ENCODE data around the gene CDRT4.
A peak's percentile ranks its signal among the peaks of the same experiment; 100 is the strongest.

The CDRT4 gene

GRCh38 chr17:15399443-15399842 lies 68.0 kb downstream of the CDRT4 start:
- Histone ChIP-seq H3K36me3 (ENCODE audit: insufficient read depth, low read length) (no peaks in the 10 kb centered on the region), H3K27ac (ENCODE audit: low read depth, low read length) (no peak overlapping the region), H3K9ac (ENCODE audit: low read length) (no peak overlapping the region), H3K9me3 (ENCODE audit: low read length) (no peaks in the 10 kb centered on the region), H3K4me3 (ENCODE audit: low read depth in 1 of 2, low read length in 2 of 2) (no peak overlapping the region), H3K4me1 (ENCODE audit: insufficient read depth, low read length) (peaks cover 35% of the 10 kb centered on the region), H3K27me3 (ENCODE audit: control insufficient read depth in 1 of 2, insufficient read depth in 2 of 2, low read length in 2 of 2) (no peaks in the 10 kb centered on the region)

GRCh38 chr17:15398736-15399331 lies 68.6 kb downstream of the CDRT4 start:
- Histone ChIP-seq H3K27ac (ENCODE audit: low read depth, low read length) (peak overlapping the region; percentile 10), H3K4me1 (ENCODE audit: insufficient read depth, low read length) (peaks cover 30% of the 10 kb centered on the region), H3K9ac (ENCODE audit: low read length) (no peak overlapping the region)

GRCh38 chr17:15398291-15398690 lies 69.1 kb downstream of the CDRT4 start:
- Histone ChIP-seq H3K9me3 (ENCODE audit: low read length) (no peaks in the 10 kb centered on the region), H3K27me3 (ENCODE audit: control insufficient read depth in 1 of 2, insufficient read depth in 2 of 2, low read length in 2 of 2) (no peaks in the 10 kb centered on the region), H3K9ac (ENCODE audit: low read length) (no peak overlapping the region), H3K27ac (ENCODE audit: low read depth, low read length) (no peak overlapping the region), H3K4me1 (ENCODE audit: insufficient read depth, low read length) (peaks cover 24% of the 10 kb centered on the region), H3K4me3 (ENCODE audit: low read depth in 1 of 2, low read length in 2 of 2) (peak overlapping the region in 1 of 2 donors; percentile 9), H3K36me3 (ENCODE audit: insufficient read depth, low read length) (no peaks in the 10 kb centered on the region)

More at GRCh38 chr17:15398736-15399331, 68.6 kb downstream of the CDRT4 start:
- Histone ChIP-seq H3K27me3 (ENCODE audit: control insufficient read depth in 1 of 2, insufficient read depth in 2 of 2, low read length in 2 of 2) (no peaks in the 10 kb centered on the region), H3K9me3 (ENCODE audit: low read length) (no peaks in the 10 kb centered on the region), H3K4me3 (ENCODE audit: low read depth in 1 of 2, low read length in 2 of 2) (no peak overlapping the region), H3K36me3 (ENCODE audit: insufficient read depth, low read length) (no peaks in the 10 kb centered on the region)

GRCh38 chr17:15397620-15398019 lies 69.8 kb downstream of the CDRT4 start:
- H3K36me3 ChIP-seq (ENCODE audit: insufficient read depth, low read length), result no peaks in the 10 kb centered on the region
- H3K4me3 ChIP-seq (ENCODE audit: low read depth in 1 of 2, low read length in 2 of 2), result no peak overlapping the region
- no peaks in the 10 kb centered on the region for H3K9me3 ChIP-seq (ENCODE audit: low read length)
- H3K27me3 ChIP-seq (ENCODE audit: control insufficient read depth in 1 of 2, insufficient read depth in 2 of 2, low read length in 2 of 2), result no peaks in the 10 kb centered on the region
- no peak overlapping the region for H3K27ac ChIP-seq (ENCODE audit: low read depth, low read length)
- peaks cover 22% of the 10 kb centered on the region for H3K4me1 ChIP-seq (ENCODE audit: insufficient read depth, low read length)
- H3K9ac ChIP-seq (ENCODE audit: low read length), result no peak overlapping the region

- Histone ChIP-seq H3K9ac (ENCODE audit: low read length) (no peak overlapping the region), H3K4me1 (ENCODE audit: insufficient read depth, low read length) (peaks cover 26% of the 10 kb centered on the region), H3K9me3 (ENCODE audit: low read length) (no peaks in the 10 kb centered on the region), H3K27me3 (ENCODE audit: control insufficient read depth in 1 of 2, insufficient read depth in 2 of 2, low read length in 2 of 2) (no peaks in the 10 kb centered on the region), H3K27ac (ENCODE audit: low read depth, low read length) (no peak overlapping the region), H3K4me3 (ENCODE audit: low read depth in 1 of 2, low read length in 2 of 2) (no peak overlapping the region), H3K36me3 (ENCODE audit: insufficient read depth, low read length) (no peaks in the 10 kb centered on the region)
Measured at GRCh38 chr17:15395091-15395490, 72.3 kb downstream of the CDRT4 start.

GRCh38 chr17:15393414-15393813 lies 74.0 kb downstream of the CDRT4 start:
- Histone ChIP-seq H3K9ac (ENCODE audit: low read length) (no peak overlapping the region), H3K4me3 (ENCODE audit: low read depth in 1 of 2, low read length in 2 of 2) (no peak overlapping the region), H3K27ac (ENCODE audit: low read depth, low read length) (peak overlapping the region; percentile 43), H3K4me1 (ENCODE audit: insufficient read depth, low read length) (peaks cover 19% of the 10 kb centered on the region), H3K36me3 (ENCODE audit: insufficient read depth, low read length) (no peaks in the 10 kb centered on the region), H3K27me3 (ENCODE audit: control insufficient read depth in 1 of 2, insufficient read depth in 2 of 2, low read length in 2 of 2) (no peaks in the 10 kb centered on the region), H3K9me3 (ENCODE audit: low read length) (no peaks in the 10 kb centered on the region)

GRCh38 chr17:15392326-15392741 lies 75.1 kb downstream of the CDRT4 start:
- Histone ChIP-seq H3K27me3 (ENCODE audit: control insufficient read depth in 1 of 2, insufficient read depth in 2 of 2, low read length in 2 of 2) (no peaks in the 10 kb centered on the region), H3K36me3 (ENCODE audit: insufficient read depth, low read length) (no peaks in the 10 kb centered on the region), H3K27ac (ENCODE audit: low read depth, low read length) (no peak overlapping the region), H3K9ac (ENCODE audit: low read length) (no peak overlapping the region), H3K4me1 (ENCODE audit: insufficient read depth, low read length) (peaks cover 10% of the 10 kb centered on the region), H3K9me3 (ENCODE audit: low read length) (no peaks in the 10 kb centered on the region), H3K4me3 (ENCODE audit: low read depth in 1 of 2, low read length in 2 of 2) (no peak overlapping the region)

GRCh38 chr17:15388356-15389041 lies 78.9 kb downstream of the CDRT4 start:
- H3K27me3 ChIP-seq (ENCODE audit: control insufficient read depth in 1 of 2, insufficient read depth in 2 of 2, low read length in 2 of 2), result no peaks in the 10 kb centered on the region
- H3K27ac ChIP-seq (ENCODE audit: low read depth, low read length), result no peak overlapping the region
- no peaks in the 10 kb centered on the region for H3K9me3 ChIP-seq (ENCODE audit: low read length)
- peaks cover 24% of the 10 kb centered on the region for H3K4me1 ChIP-seq (ENCODE audit: insufficient read depth, low read length)
- H3K36me3 ChIP-seq (ENCODE audit: insufficient read depth, low read length), result no peaks in the 10 kb centered on the region
- H3K4me3 ChIP-seq (ENCODE audit: low read depth in 1 of 2, low read length in 2 of 2), result no peak overlapping the region
- no peak overlapping the region for H3K9ac ChIP-seq (ENCODE audit: low read length)

- Histone ChIP-seq H3K4me1 (ENCODE audit: insufficient read depth, low read length) (peaks cover 29% of the 10 kb centered on the region), H3K27ac (ENCODE audit: low read depth, low read length) (no peak overlapping the region)
Measured at GRCh38 chr17:15386083-15386482, 81.3 kb downstream of the CDRT4 start.

More at GRCh38 chr17:15386083-15386482, 81.3 kb downstream of the CDRT4 start:
- Histone ChIP-seq H3K36me3 (ENCODE audit: insufficient read depth, low read length) (no peaks in the 10 kb centered on the region), H3K4me3 (ENCODE audit: low read depth in 1 of 2, low read length in 2 of 2) (no peak overlapping the region), H3K9me3 (ENCODE audit: low read length) (no peaks in the 10 kb centered on the region), H3K9ac (ENCODE audit: low read length) (no peak overlapping the region), H3K27me3 (ENCODE audit: control insufficient read depth in 1 of 2, insufficient read depth in 2 of 2, low read length in 2 of 2) (no peaks in the 10 kb centered on the region)

Measured in muscle layer of colon (tissue), 2 donors.